ENCODE measurements around the gene CSRNP3. TPM values are rescaled to one million over a fixed set of nuclear protein-coding genes. Genes with fewer than 3 reads are reported as not detected.

Gene CSRNP3
- total and polyA plus RNA-seq, 4 donors: 0.18 to 2.2 (median 2.0) TPM

DNA sequence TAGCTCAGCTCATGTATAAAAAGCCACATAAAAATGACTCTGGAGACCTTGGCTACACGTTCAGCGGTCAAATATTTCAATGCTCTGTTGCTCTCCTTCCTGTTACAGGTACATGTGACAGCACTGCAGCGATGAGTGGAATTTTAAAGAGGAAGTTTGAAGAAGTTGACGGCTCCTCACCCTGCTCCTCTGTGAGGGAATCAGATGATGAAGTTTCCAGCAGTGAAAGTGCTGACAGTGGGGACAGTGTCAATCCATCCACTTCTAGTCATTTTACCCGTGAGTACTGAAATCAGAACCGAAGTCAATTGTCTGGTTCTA is 125.4 kb downstream of the CSRNP3 start:
- Histone ChIP-seq H3K27me3 (ENCODE audit: control insufficient read depth in 4 of 4, insufficient read depth in 4 of 4, low read length in 3 of 4) (no peaks in the 10 kb centered on the region), H3K9ac (ENCODE audit: low read depth in 1 of 2, low read length in 2 of 2) (no peak overlapping the region), H3K9me3 (ENCODE audit: control insufficient read depth in 4 of 4, low read length in 3 of 4) (no peaks in the 10 kb centered on the region), H3K27ac (ENCODE audit: low read depth in 1 of 2, low read length in 2 of 2) (no peak overlapping the region), H3K36me3 (ENCODE audit: control insufficient read depth in 4 of 4, insufficient read depth in 3 of 4, low read depth in 1 of 4, low read length in 3 of 4) (peaks cover 0 to 8% (median 0%) of the 10 kb centered on the region in 4 donors), H3K4me3 (ENCODE audit: low read depth in 1 of 3, low read length in 3 of 3) (no peak overlapping the region), H3K4me1 (ENCODE audit: control insufficient read depth in 4 of 4, insufficient read depth in 4 of 4, low read length in 3 of 4) (peaks cover 2 to 10% (median 6%) of the 10 kb centered on the region in 4 donors)
- whole genome bisulfite sequencing: 82% methylated on average over 6 of the region's 6 CpGs
- TF ChIP-seq SP1 (IDR thresholded peaks at IDR 0.05) (no peak), FOXA1 (IDR thresholded peaks at IDR 0.05) (no peak), RAD21 (IDR thresholded peaks at IDR 0.05) (no peak), MAX (IDR thresholded peaks at IDR 0.05) (no peak), HNF4G (IDR thresholded peaks at IDR 0.05) (no peak), REST (IDR thresholded peaks at IDR 0.05) (no peak), EGR1 (IDR thresholded peaks at IDR 0.05; ENCODE audit: low read depth in 2 of 2) (no peak), YY1 (IDR thresholded peaks at IDR 0.05) (no peak), GABPA (IDR thresholded peaks at IDR 0.05 in 1 of 2, conservative IDR thresholded peaks at IDR 0.05 in 1 of 2) (no peak)
- TF ChIP-seq, protein P1, sequence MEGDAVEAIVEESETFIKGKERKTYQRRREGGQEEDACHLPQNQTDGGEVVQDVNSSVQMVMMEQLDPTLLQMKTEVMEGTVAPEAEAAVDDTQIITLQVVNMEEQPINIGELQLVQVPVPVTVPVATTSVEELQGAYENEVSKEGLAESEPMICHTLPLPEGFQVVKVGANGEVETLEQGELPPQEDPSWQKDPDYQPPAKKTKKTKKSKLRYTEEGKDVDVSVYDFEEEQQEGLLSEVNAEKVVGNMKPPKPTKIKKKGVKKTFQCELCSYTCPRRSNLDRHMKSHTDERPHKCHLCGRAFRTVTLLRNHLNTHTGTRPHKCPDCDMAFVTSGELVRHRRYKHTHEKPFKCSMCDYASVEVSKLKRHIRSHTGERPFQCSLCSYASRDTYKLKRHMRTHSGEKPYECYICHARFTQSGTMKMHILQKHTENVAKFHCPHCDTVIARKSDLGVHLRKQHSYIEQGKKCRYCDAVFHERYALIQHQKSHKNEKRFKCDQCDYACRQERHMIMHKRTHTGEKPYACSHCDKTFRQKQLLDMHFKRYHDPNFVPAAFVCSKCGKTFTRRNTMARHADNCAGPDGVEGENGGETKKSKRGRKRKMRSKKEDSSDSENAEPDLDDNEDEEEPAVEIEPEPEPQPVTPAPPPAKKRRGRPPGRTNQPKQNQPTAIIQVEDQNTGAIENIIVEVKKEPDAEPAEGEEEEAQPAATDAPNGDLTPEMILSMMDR (IDR thresholded peaks at IDR 0.05; ENCODE audit: low read depth, low read length, missing input control): no peak
- no peak for DNase-seq (ENCODE audit: low spot score)

GRCh38 chr2:165596788-165597187 is 127.3 kb downstream of the CSRNP3 start:
- DNase-seq (ENCODE audit: low spot score): no peak
- WGBS: 91% methylated on average over 3 of the region's 3 CpGs
- Histone ChIP-seq H3K9me3 (ENCODE audit: control insufficient read depth in 4 of 4, low read length in 3 of 4) (no peaks in the 10 kb centered on the region), H3K27ac (ENCODE audit: low read depth in 1 of 2, low read length in 2 of 2) (no peak overlapping the region), H3K9ac (ENCODE audit: low read depth in 1 of 2, low read length in 2 of 2) (no peak overlapping the region), H3K36me3 (ENCODE audit: control insufficient read depth in 4 of 4, insufficient read depth in 3 of 4, low read depth in 1 of 4, low read length in 3 of 4) (peaks cover 0 to 8% (median 0%) of the 10 kb centered on the region in 4 donors), H3K4me1 (ENCODE audit: control insufficient read depth in 4 of 4, insufficient read depth in 4 of 4, low read length in 3 of 4) (no peaks in the 10 kb centered on the region), H3K4me3 (ENCODE audit: low read depth in 1 of 3, low read length in 3 of 3) (no peak overlapping the region), H3K27me3 (ENCODE audit: control insufficient read depth in 4 of 4, insufficient read depth in 4 of 4, low read length in 3 of 4) (no peaks in the 10 kb centered on the region)
- TF ChIP-seq NR2F2 (IDR thresholded peaks at IDR 0.05) (no peak), JUND (IDR thresholded peaks at IDR 0.05) (no peak), SP1 (IDR thresholded peaks at IDR 0.05) (no peak), REST (IDR thresholded peaks at IDR 0.05) (no peak), HNF4G (IDR thresholded peaks at IDR 0.05) (no peak), TAF1 (conservative IDR thresholded peaks at IDR 0.05) (no peak), FOXA1 (IDR thresholded peaks at IDR 0.05) (no peak), YY1 (IDR thresholded peaks at IDR 0.05) (no peak), FOXA2 (IDR thresholded peaks at IDR 0.05) (no peak), EGR1 (IDR thresholded peaks at IDR 0.05; ENCODE audit: low read depth in 2 of 2) (no peak), ZBTB33 (IDR thresholded peaks at IDR 0.05) (no peak)
- TF ChIP-seq, protein P1 (IDR thresholded peaks at IDR 0.05; ENCODE audit: low read depth, low read length, missing input control): no peak
- TF ChIP-seq, protein P2, sequence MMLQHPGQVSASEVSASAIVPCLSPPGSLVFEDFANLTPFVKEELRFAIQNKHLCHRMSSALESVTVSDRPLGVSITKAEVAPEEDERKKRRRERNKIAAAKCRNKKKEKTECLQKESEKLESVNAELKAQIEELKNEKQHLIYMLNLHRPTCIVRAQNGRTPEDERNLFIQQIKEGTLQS (IDR thresholded peaks at IDR 0.05): no peak

Measured in liver (tissue), 9 donors.